SK-N-SH (cell line): Measurements from ENCODE around the gene TPCN2. TPM values are rescaled to one million over a fixed set of nuclear protein-coding genes. Genes with fewer than 3 reads are reported as not detected.

Experiments
- CTCF ChIA-PET: fragments of 300-600, 350-600 bp; formaldehyde crosslinking; extraction: SDS; loops from one replicate; lab custom pipeline; 2021; lab: Yijun Ruan, JAX
- POLR2A ChIA-PET: fragments of 350-600 bp; sonication (Branson Sonifier 250); formaldehyde crosslinking; extraction: SDS; loops from one replicate; lab custom pipeline; 2020; ENCODE audit warnings: antibody characterized with exemption, inconsistent platforms; lab: Yijun Ruan, JAX
- DNase-seq: peaks from one replicate; pipeline ENCODE4 v3.0.0; 2012
- H2AFZ ChIP-seq: fragments of 200-600 bp; sonication (generic); 2 replicates; pipeline ENCODE4 v1.8.1; 2016; ENCODE audit warnings: antibody characterized with exemption, mild to moderate bottlenecking, low read depth
- H3F3A ChIP-seq: fragments of 200-600 bp; sonication (generic); replicated peaks from 2 replicates; pipeline ENCODE3; 2016; ENCODE audit warnings: antibody characterized with exemption, mild to moderate bottlenecking; ENCODE audit not compliant: insufficient read depth
- H3K27ac ChIP-seq, 2 experiments: fragments of 200-500 bp in 1 of 2; fragments of 200-600 bp in 1 of 2; sonication (Bioruptor generic) in 1 of 2; sonication (generic), shearing (Covaris generic) in 1 of 2; 2 replicates each; pipeline versions ENCODE4 v1.5.1 to v1.6.1; 2014 to 2016; ENCODE audit warnings: low read depth in 2 of 2, inconsistent platforms in 1 of 2, low read length in 1 of 2, mild to moderate bottlenecking in 1 of 2, mixed read lengths in 1 of 2
- H3K27me3 ChIP-seq: fragments of 200-600 bp; sonication (generic), shearing (Covaris generic); 2 replicates; pipeline ENCODE4 v1.6.1; 2016; ENCODE audit warnings: mixed run types; ENCODE audit not compliant: insufficient read depth
- H3K36me3 ChIP-seq, 2 experiments: fragments of 200-500 bp in 1 of 2; fragments of 200-600 bp in 1 of 2; sonication (Bioruptor generic) in 1 of 2; sonication (generic) in 1 of 2; replicated peaks in 1 of 2; 2 replicates each; pipeline versions ENCODE3 to v1.5.1; 2014 to 2016; ENCODE audit warnings: low read length in 1 of 2, mild to moderate bottlenecking in 1 of 2; ENCODE audit not compliant: insufficient read depth in 2 of 2, control insufficient read depth in 1 of 2
- H3K4me1 ChIP-seq, 2 experiments: fragments of 200-500 bp in 1 of 2; fragments of 200-600 bp in 1 of 2; sonication (Bioruptor generic) in 1 of 2; sonication (generic), shearing (Covaris generic) in 1 of 2; 2 replicates each; pipeline versions ENCODE4 v1.5.1 to v1.6.1; 2014 to 2016; ENCODE audit warnings: low read depth in 1 of 2, low read length in 1 of 2, mixed run types in 1 of 2; ENCODE audit not compliant: insufficient read depth in 2 of 2, control insufficient read depth in 1 of 2
- H3K4me2 ChIP-seq: fragments of 200-600 bp; sonication (generic), shearing (Covaris generic); 2 replicates; pipeline ENCODE4 v1.6.1; 2017; ENCODE audit warnings: mixed run types
- H3K4me3 ChIP-seq, 2 experiments: fragments of 200-500 bp in 1 of 2; fragments of 200-600 bp in 1 of 2; sonication (Bioruptor generic) in 1 of 2; sonication (generic), shearing (Covaris generic) in 1 of 2; 2 replicates each; pipeline versions ENCODE4 v1.5.1 to v1.8.1; 2014 to 2016; ENCODE audit warnings: low read depth in 2 of 2, inconsistent platforms in 1 of 2, low read length in 1 of 2, mild to moderate bottlenecking in 1 of 2, mixed read lengths in 1 of 2, moderate library complexity in 1 of 2
- H3K79me2 ChIP-seq: fragments of 200-600 bp; sonication (generic); 2 replicates; pipeline ENCODE4 v1.8.1; 2017; ENCODE audit warnings: mild to moderate bottlenecking; ENCODE audit not compliant: insufficient read depth
- H3K9ac ChIP-seq: fragments of 200-600 bp; sonication (generic); 2 replicates; pipeline ENCODE4 v1.6.1; 2017; ENCODE audit warnings: mixed run types
- H3K9me2 ChIP-seq: fragments of 200-600 bp; sonication (generic); 2 replicates; pipeline ENCODE4 v1.6.1; 2017; ENCODE audit warnings: mixed run types
- H3K9me3 ChIP-seq: fragments of 200-600 bp; sonication (generic); 2 replicates; pipeline ENCODE4 v1.6.1; 2017; ENCODE audit warnings: mixed run types, mild to moderate bottlenecking, moderate library complexity
- H4K20me1 ChIP-seq: fragments of 200-600 bp; sonication (generic); 2 replicates; pipeline ENCODE4 v1.6.1; 2017; ENCODE audit warnings: mild to moderate bottlenecking, mixed run types; ENCODE audit not compliant: insufficient read depth
- CHD2 ChIP-seq: fragments of 150-350 bp; IDR thresholded peaks from 2 replicates; pipeline ENCODE4 v1.6.1; 2018; ENCODE audit warnings: low read length; ENCODE audit not compliant: partially characterized antibody
- ELF1 ChIP-seq: IDR thresholded peaks from 2 replicates; pipeline ENCODE4 v1.4.0; 2012
- EZH2phosphoT487 ChIP-seq: fragments of 200-600 bp; sonication (generic); IDR thresholded peaks from 2 replicates; pipeline ENCODE4 v1.6.1; 2017; ENCODE audit warnings: low read depth, mixed run types, mild to moderate bottlenecking, antibody characterized with exemption, moderate library complexity, borderline replicate concordance
- FOXM1 ChIP-seq: IDR thresholded peaks from 2 replicates; pipeline ENCODE4 v1.4.0; 2012; ENCODE audit warnings: low read depth, mild to moderate bottlenecking
- MEF2A ChIP-seq: IDR thresholded peaks from 2 replicates; pipeline ENCODE4 v1.4.0; 2012; ENCODE audit warnings: low read depth, borderline replicate concordance
- MXI1 ChIP-seq: IDR thresholded peaks from 2 replicates; pipeline ENCODE4 v1.6.1; 2012; ENCODE audit warnings: mild to moderate bottlenecking, low read depth, low read length, improper control_type of control experiment
- NFIC ChIP-seq: IDR thresholded peaks from 2 replicates; pipeline ENCODE4 v1.4.0; 2012; ENCODE audit warnings: borderline replicate concordance
- NRF1 ChIP-seq: IDR thresholded peaks from 2 replicates; pipeline ENCODE4 v1.6.1; 2012; ENCODE audit warnings: low read depth, mild to moderate bottlenecking, low read length
- POLR2AphosphoS5 ChIP-seq: IDR thresholded peaks from 2 replicates; pipeline ENCODE4 v1.6.1; 2012; ENCODE audit warnings: low read depth, low read length
- RFX5 ChIP-seq: IDR thresholded peaks from 2 replicates; pipeline ENCODE4 v1.6.1; 2012; ENCODE audit warnings: mild to moderate bottlenecking, improper control_type of control experiment, low read length
- RXRA ChIP-seq: IDR thresholded peaks from 2 replicates; pipeline ENCODE4 v1.4.0; 2012; ENCODE audit warnings: low read depth, mild to moderate bottlenecking, borderline replicate concordance
- TCF12 ChIP-seq: IDR thresholded peaks from 2 replicates; pipeline ENCODE4 v1.4.0; 2012
- TEAD4 ChIP-seq: IDR thresholded peaks from 2 replicates; pipeline ENCODE4 v1.4.0; 2012; ENCODE audit warnings: mild to moderate bottlenecking, borderline replicate concordance; ENCODE audit not compliant: insufficient read depth
- YY1 ChIP-seq: IDR thresholded peaks from 2 replicates; pipeline ENCODE4 v1.4.0; 2012; ENCODE audit warnings: low read depth, mild to moderate bottlenecking
- WGBS: methylation state at CpG from one replicate; pipeline ENCODE4 v1.1.6; 2017; ENCODE audit warnings: low lambda C conversion rate; 5-methylcytosine and 5-hydroxymethylcytosine counted together
- polyA plus RNA-seq, 3 experiments: library from polyadenylated mRNA; depleted of rRNA; stranded (reverse); fragments of >200 nt; gene quantifications; 2 replicates each; pipeline ENCODE4 v1.2.3, GENCODE V29; 2012
- TF ChIP-seq, protein P1 (sequence below): IDR thresholded peaks from 2 replicates; pipeline ENCODE4; 2012

The TPCN2 gene
- polyA plus RNA-seq, 1 of the 3 experiments (the other 2 are of a cell fraction), result 8.7 TPM

DNA sequence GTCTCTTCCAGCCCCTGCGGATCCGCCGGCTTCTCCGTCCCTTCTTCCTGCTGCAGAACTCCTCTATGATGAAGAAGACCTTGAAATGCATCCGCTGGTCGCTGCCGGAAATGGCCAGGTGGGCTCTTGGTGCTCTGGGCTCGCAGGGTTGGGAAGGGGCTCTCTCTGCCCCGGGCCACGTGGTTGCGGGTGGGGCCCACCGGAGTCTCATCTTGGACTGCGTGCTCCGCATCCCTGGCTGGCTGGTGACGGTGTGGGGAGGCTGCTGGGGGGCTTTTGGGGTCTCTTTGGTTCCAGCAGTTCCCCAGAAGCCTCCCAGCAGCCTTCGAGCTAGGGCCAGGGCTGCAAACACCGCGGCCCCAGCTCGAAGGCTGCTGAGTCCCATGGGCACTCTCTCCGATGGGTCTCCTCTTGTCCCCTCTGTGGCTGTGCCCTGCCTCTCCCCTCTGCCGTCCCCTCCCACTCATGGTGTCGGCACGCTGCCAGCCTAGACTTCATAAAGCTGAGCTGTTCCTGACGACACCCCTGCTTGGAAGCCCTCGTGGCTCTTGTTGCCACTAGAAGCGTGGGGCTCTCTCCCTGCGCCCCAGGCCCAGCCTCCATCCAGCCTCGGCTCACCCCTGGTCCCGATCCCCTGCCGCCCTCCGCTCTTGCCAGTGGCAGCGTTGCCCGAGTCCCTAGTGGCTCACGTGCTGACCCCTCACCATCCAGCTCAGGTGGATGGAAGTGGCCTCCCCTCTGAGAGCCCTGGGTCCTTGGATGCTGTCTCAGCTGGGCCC lies 14.3 kb downstream of the TPCN2 start:
- Histone ChIP-seq H3K4me2 (no peak overlapping the region), H3K9me3 (no peaks in the 10 kb centered on the region)
- TF ChIP-seq MXI1, result no peak
- no peak for TF ChIP-seq TCF12
- TF ChIP-seq CHD2, result no peak
- TF ChIP-seq, all 33 proteins: peak for 0
- Histone ChIP-seq H3K27ac (no peak overlapping the region), H3K4me3 (no peak overlapping the region), H4K20me1 (no peaks in the 10 kb centered on the region), H3F3A (no peaks in the 10 kb centered on the region), H2AFZ (no peak overlapping the region), H3K36me3 (peaks cover 0 to 6% of the 10 kb centered on the region in 2 experiments), H3K27me3 (no peaks in the 10 kb centered on the region), H3K9ac (no peak overlapping the region), H3K4me1 (peaks cover 0 to 4% of the 10 kb centered on the region in 2 experiments; a peak in 1 of 4 replicates), H3K79me2 (no peaks in the 10 kb centered on the region), H3K9me2 (no peaks in the 10 kb centered on the region)
- DNase-seq, result no peak
- CTCF ChIA-PET, result no interaction called here
- POLR2A ChIA-PET, result no interaction called here
- WGBS, result 95% methylated on average over 25 of the region's 34 CpGs

DNA sequence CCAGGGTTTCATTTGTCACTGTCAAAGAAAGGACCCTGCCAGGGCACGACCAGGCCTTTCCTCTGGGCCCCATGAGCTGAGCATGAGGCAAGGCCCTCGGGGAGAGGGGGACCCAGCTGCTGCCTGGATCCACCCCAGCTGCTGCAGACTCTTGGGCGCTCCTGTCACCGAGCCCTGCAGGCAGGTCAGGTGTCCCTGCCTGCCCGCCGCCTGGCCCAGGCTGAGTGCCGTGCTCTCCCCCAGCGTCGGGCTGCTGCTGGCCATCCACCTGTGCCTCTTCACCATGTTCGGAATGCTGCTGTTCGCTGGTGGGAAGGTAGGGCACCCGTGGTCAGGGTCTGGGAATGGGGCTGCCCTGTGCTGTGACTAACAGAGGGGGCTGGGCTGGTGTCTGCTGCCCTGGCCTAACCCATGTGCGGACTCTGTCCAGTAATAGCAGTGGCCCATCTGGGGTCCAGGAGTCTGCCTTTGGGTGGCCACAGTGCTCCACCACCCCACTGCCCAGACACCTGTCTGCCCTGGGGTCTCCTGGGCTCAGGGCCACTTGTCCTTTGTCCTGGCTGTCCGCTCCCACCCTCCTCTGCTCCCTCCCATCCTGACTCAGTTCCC lies 15.0 kb downstream of the TPCN2 start:
- Histone ChIP-seq H3F3A (no peaks in the 10 kb centered on the region), H3K4me2 (no peak overlapping the region), H4K20me1 (no peaks in the 10 kb centered on the region), H3K27ac (no peak overlapping the region), H3K9me2 (no peaks in the 10 kb centered on the region)
- TF ChIP-seq POLR2AphosphoS5, result no peak
- no peak for TF ChIP-seq TCF12
- TF ChIP-seq EZH2phosphoT487, result no peak
- no peak for TF ChIP-seq MEF2A
- TF ChIP-seq NFIC, result no peak
- no peak for TF ChIP-seq RFX5
- TF ChIP-seq ELF1, result no peak
- TF ChIP-seq, protein P1, sequence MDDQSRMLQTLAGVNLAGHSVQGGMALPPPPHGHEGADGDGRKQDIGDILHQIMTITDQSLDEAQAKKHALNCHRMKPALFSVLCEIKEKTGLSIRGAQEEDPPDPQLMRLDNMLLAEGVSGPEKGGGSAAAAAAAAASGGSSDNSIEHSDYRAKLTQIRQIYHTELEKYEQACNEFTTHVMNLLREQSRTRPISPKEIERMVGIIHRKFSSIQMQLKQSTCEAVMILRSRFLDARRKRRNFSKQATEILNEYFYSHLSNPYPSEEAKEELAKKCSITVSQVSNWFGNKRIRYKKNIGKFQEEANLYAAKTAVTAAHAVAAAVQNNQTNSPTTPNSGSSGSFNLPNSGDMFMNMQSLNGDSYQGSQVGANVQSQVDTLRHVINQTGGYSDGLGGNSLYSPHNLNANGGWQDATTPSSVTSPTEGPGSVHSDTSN, result no peak
- TF ChIP-seq RXRA, result no peak
- TF ChIP-seq NRF1, result no peak
- no peak for TF ChIP-seq TEAD4
- TF ChIP-seq CHD2, result no peak
- TF ChIP-seq YY1, result no peak
- no peak for TF ChIP-seq FOXM1
- TF ChIP-seq, all 33 proteins: peak for 0
- no peak for DNase-seq
- Histone ChIP-seq H3K9ac (no peak overlapping the region), H3K9me3 (no peaks in the 10 kb centered on the region), H2AFZ (no peak overlapping the region), H3K79me2 (no peaks in the 10 kb centered on the region), H3K27me3 (no peaks in the 10 kb centered on the region), H3K36me3 (peaks cover 0 to 4% of the 10 kb centered on the region in 2 experiments), H3K4me3 (no peak overlapping the region), H3K4me1 (peaks cover 0 to 4% of the 10 kb centered on the region in 2 experiments; a peak in 1 of 4 replicates)
- 85% methylated on average over 9 of the region's 14 CpGs for WGBS
- POLR2A ChIA-PET, result no interaction called here
- CTCF ChIA-PET, result no interaction called here
